ENCODE results near the gene PIWIL1. TPM values are rescaled to one million over a fixed set of nuclear protein-coding genes. Genes with fewer than 3 reads are reported as not detected.

Gene PIWIL1
- total RNA-seq, 1 donor from 2014 or later: not detected

DNA sequence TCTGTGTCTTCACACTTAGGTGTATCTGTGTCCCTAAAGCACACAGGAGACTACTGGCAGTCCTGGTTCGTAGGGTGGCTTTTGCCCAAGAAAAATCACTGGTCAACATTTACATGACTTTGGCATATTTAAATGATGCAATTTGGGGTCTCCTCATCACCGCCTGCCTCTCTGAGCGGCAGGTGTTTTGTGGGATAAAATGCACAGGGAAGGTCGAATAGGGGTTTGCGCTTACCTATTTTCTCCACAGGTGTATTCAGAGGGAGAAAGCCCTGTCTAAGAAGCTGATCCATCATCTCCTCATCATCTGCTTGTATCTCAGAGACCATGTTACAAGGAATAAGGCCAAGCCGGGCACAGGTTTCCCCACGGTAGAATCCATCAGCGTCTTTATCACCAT lies 74.7 kb downstream of the PIWIL1 start:
- Mint-ChIP-seq H3K36me3 (ENCODE audit: insufficient read depth) (no peaks in the 10 kb centered on the region), H3K4me1 (ENCODE audit: low read depth) (no peaks in the 10 kb centered on the region), H3K9me3 (ENCODE audit: low read depth) (no peaks in the 10 kb centered on the region), H3K4me3 (ENCODE audit: low read depth) (no peak overlapping the region), H3K27me3 (peaks cover 3% of the 10 kb centered on the region), H3K27ac (no peak overlapping the region)
- DNase-seq (ENCODE audit: low spot score, unreplicated experiment): no peak
- TF ChIP-seq, protein P1, sequence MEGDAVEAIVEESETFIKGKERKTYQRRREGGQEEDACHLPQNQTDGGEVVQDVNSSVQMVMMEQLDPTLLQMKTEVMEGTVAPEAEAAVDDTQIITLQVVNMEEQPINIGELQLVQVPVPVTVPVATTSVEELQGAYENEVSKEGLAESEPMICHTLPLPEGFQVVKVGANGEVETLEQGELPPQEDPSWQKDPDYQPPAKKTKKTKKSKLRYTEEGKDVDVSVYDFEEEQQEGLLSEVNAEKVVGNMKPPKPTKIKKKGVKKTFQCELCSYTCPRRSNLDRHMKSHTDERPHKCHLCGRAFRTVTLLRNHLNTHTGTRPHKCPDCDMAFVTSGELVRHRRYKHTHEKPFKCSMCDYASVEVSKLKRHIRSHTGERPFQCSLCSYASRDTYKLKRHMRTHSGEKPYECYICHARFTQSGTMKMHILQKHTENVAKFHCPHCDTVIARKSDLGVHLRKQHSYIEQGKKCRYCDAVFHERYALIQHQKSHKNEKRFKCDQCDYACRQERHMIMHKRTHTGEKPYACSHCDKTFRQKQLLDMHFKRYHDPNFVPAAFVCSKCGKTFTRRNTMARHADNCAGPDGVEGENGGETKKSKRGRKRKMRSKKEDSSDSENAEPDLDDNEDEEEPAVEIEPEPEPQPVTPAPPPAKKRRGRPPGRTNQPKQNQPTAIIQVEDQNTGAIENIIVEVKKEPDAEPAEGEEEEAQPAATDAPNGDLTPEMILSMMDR (IDR thresholded peaks at IDR 0.05; ENCODE audit: unreplicated experiment): no peak

DNA sequence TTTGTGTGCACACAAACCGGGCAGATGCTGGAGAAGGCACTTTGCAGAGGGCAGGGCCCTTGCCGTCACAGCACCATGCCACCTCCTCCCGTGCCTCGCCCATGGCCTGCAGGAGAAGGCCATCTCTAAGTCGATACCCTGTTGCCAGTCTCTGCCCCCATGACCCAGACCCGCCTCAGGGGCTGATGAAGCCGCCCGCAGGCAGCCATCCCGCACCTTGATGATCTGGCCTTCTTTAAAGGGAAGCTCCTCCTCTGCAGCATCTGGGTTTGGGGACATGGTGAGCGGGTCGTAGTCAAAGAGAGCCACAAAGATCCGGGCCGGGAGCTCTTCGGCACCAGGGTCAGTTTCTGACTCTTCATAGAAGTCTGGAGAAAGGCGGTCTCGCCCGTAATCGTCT lies 76.2 kb downstream of the PIWIL1 start:
- TF ChIP-seq, protein P1 (IDR thresholded peaks at IDR 0.05; ENCODE audit: unreplicated experiment): no peak
- no peak overlapping the region for H3K27ac Mint-ChIP-seq
- H3K4me3 Mint-ChIP-seq (ENCODE audit: low read depth): no peak overlapping the region
- no peak for DNase-seq (ENCODE audit: low spot score, unreplicated experiment)
- no peaks in the 10 kb centered on the region for H3K4me1 Mint-ChIP-seq (ENCODE audit: low read depth)
- H3K27me3 Mint-ChIP-seq: peaks cover 7% of the 10 kb centered on the region
- H3K9me3 Mint-ChIP-seq (ENCODE audit: low read depth): no peaks in the 10 kb centered on the region
- H3K36me3 Mint-ChIP-seq (ENCODE audit: insufficient read depth): no peaks in the 10 kb centered on the region

DNA sequence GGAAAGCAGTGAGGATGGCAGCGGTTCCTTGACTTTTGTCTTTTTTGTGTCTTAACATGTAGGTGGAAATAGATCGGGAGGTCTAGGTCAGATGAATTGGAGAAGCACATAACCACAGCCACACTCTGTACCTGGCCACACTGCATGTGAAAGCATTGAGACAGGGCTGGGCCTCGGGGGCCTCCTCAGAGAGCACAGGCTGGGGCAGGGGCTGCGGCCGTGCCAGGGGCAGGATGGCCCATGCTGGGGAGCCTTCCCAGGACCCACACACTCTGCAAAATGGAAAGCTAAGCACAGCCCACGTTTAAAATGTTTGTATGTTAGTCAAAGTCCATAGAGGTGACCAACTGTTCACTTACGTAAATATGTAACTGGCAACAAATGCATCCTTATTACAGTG lies 76.7 kb downstream of the PIWIL1 start:
- Mint-ChIP-seq H3K9me3 (ENCODE audit: low read depth) (no peaks in the 10 kb centered on the region), H3K27ac (no peak overlapping the region), H3K4me3 (ENCODE audit: low read depth) (no peak overlapping the region), H3K36me3 (ENCODE audit: insufficient read depth) (no peaks in the 10 kb centered on the region), H3K27me3 (peaks cover 7% of the 10 kb centered on the region), H3K4me1 (ENCODE audit: low read depth) (no peaks in the 10 kb centered on the region)
- no peak for DNase-seq (ENCODE audit: low spot score, unreplicated experiment)
- TF ChIP-seq, protein P1 (IDR thresholded peaks at IDR 0.05; ENCODE audit: unreplicated experiment): no peak

DNA sequence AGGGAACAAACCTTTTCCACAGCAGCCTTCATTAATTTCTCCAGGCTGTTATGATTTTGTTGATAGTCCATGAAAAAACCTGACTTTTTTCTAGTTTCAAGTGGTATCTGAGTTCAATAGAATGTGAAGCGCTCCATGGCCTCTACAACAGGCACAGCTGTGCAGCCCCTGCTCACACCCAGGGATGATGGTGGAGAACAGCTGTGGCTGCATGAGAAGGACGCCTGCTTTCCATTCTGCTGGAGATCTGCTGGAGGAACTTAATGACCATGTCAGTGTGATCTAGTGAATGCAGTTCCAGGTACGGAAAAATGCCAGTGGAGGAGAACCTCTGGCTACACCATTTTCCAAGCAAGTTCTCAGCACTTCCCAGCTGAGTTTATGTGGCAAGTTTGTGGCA lies 80.6 kb downstream of the PIWIL1 start:
- TF ChIP-seq, protein P1 (IDR thresholded peaks at IDR 0.05; ENCODE audit: unreplicated experiment): no peak
- Mint-ChIP-seq H3K27me3 (peaks cover 16% of the 10 kb centered on the region), H3K9me3 (ENCODE audit: low read depth) (no peaks in the 10 kb centered on the region), H3K27ac (no peak overlapping the region), H3K4me1 (ENCODE audit: low read depth) (peaks cover 2% of the 10 kb centered on the region), H3K4me3 (ENCODE audit: low read depth) (no peak overlapping the region), H3K36me3 (ENCODE audit: insufficient read depth) (no peaks in the 10 kb centered on the region)
- no peak for DNase-seq (ENCODE audit: low spot score, unreplicated experiment)

- Mint-ChIP-seq H3K4me3 (ENCODE audit: low read depth) (no peak overlapping the region), H3K4me1 (ENCODE audit: low read depth) (peaks cover 2% of the 10 kb centered on the region), H3K36me3 (ENCODE audit: insufficient read depth) (peaks cover 2% of the 10 kb centered on the region), H3K27me3 (peaks cover 18% of the 10 kb centered on the region), H3K27ac (no peak overlapping the region), H3K9me3 (ENCODE audit: low read depth) (no peaks in the 10 kb centered on the region)
- DNase-seq (ENCODE audit: low spot score, unreplicated experiment): no peak
- TF ChIP-seq, protein P1 (IDR thresholded peaks at IDR 0.05; ENCODE audit: unreplicated experiment): no peak
These were observed 81.4 kb downstream of the PIWIL1 start for GRCh38 chr12:130419116-130419515.

Measured in progenitor cell of endocrine pancreas (in vitro differentiated cells).